Spleen (tissue), 7 donors: ENCODE data around the gene GNG4.

Experiments
- CTCF ChIP-seq, 11 experiments: fragments of 200-600 bp in 7 of 11; fragments of 450-650 bp in 4 of 11; sonication (generic) in 4 of 11; IDR thresholded peaks in 8 of 11; conservative IDR thresholded peaks in 3 of 11; 1 replicate in 7 of 11; 2 replicates in 4 of 11; pipeline versions ENCODE4 v1.4.0 to v1.8.0; 2016 to 2021; ENCODE audit warnings: antibody characterized with exemption in 11 of 11, inconsistent platforms in 4 of 11, mild to moderate bottlenecking in 1 of 11
- POLR2A ChIP-seq, 3 donors: fragments of 450-650 bp; IDR thresholded peaks; one replicate each; pipeline ENCODE4 v1.5.1; 2017; ENCODE audit warnings: antibody characterized with exemption in 3 of 3, mild to moderate bottlenecking in 1 of 3
- donor health status: DM: no; HTN: no; CAD: no; lungs with moderate emphysema.
- donor health status: DM: no; HTN: no; CAD: no.
- donor health status: DM: no; HTN: no; CAD: no.

GRCh38 chr1:235507623-235508022 lies 142.0 kb downstream of the GNG4 start:
- TF ChIP-seq POLR2A (IDR thresholded peaks at IDR 0.05) (no peak), CTCF (IDR thresholded peaks at IDR 0.05 in 8 of 11, conservative IDR thresholded peaks at IDR 0.05 in 3 of 11) (no peak)
